Heart left ventricle (tissue), 16 donors: ENCODE results near the gene LYRM4. TPM values are rescaled to one million over a fixed set of nuclear protein-coding genes. Genes with fewer than 3 reads are reported as not detected.

Experiments
- ATAC-seq, 4 donors: fragments of 200-7000 bp; cut with Tn5 transposase; one replicate each; pipeline ENCODE4 v1.9.1; 2020 to 2022; ENCODE audit warnings: moderate library complexity in 4 of 4, mild to moderate bottlenecking in 3 of 4, moderate number of reproducible peaks in 1 of 4
- DNase-seq, 5 donors: peaks; one replicate each; pipeline ENCODE4 v3.0.0-alpha.2; 2020
- H3K27ac ChIP-seq, 12 donors: fragments of 200-600 bp; sonication (generic) in 4 of 12; one replicate each; pipeline versions ENCODE4 v1.5.0 to v1.8.0; 2016 to 2022; ENCODE audit warnings: mild to moderate bottlenecking in 2 of 12
- H3K27me3 ChIP-seq, 9 donors: fragments of 200-600 bp; sonication (generic) in 2 of 9; one replicate each; pipeline versions ENCODE4 v1.5.1 to v1.8.0; 2016 to 2022; ENCODE audit warnings: mild to moderate bottlenecking in 3 of 9
- H3K36me3 ChIP-seq, 9 donors: fragments of 200-600 bp; sonication (generic) in 2 of 9; one replicate each; pipeline versions ENCODE4 v1.5.0 to v1.8.0; 2018 to 2022; ENCODE audit warnings: mild to moderate bottlenecking in 2 of 9
- H3K4me1 ChIP-seq, 12 donors: fragments of 200-600 bp; sonication (generic) in 4 of 12; one replicate each; pipeline versions ENCODE4 v1.5.0 to v1.8.0; 2016 to 2022; ENCODE audit warnings: mild to moderate bottlenecking in 3 of 12
- H3K4me3 ChIP-seq, 12 donors: fragments of 200-600 bp; sonication (generic) in 4 of 12; one replicate each; pipeline versions ENCODE4 v1.5.0 to v1.8.0; 2017 to 2022; ENCODE audit warnings: mild to moderate bottlenecking in 9 of 12, moderate library complexity in 4 of 12
- H3K9me3 ChIP-seq, 12 donors: fragments of 200-600 bp; sonication (generic) in 4 of 12; one replicate each; pipeline versions ENCODE4 v1.5.0 to v1.8.0; 2016 to 2022; ENCODE audit warnings: mild to moderate bottlenecking in 1 of 12
- CTCF ChIP-seq, 12 donors: fragments of 200-600 bp; sonication (generic) in 4 of 12; IDR thresholded peaks; one replicate each; pipeline versions ENCODE4 v1.5.0 to v1.8.0; 2018 to 2022; ENCODE audit warnings: antibody characterized with exemption in 12 of 12, mild to moderate bottlenecking in 5 of 12
- POLR2A ChIP-seq, 2 donors: fragments of 450-650 bp; IDR thresholded peaks; one replicate each; pipeline ENCODE4 v1.6.1; 2017; ENCODE audit warnings: antibody characterized with exemption in 2 of 2, mild to moderate bottlenecking in 2 of 2, moderate library complexity in 2 of 2
- WGBS, 4 donors: extraction: QIAGEN DNeasy Blood & Tissue Kit in 2 of 4; methylation state at CpG; one replicate each; pipeline versions ENCODE4 v1.1.5 to v1.1.7; 2013 to 2018; 5-methylcytosine and 5-hydroxymethylcytosine counted together
- intact Hi-C, 10 donors: fragments of 100-400 bp; cut with DNase I; formaldehyde crosslinking; loops; one replicate each; pipeline versions ENCODE4 v1.11.1 to v1.14.2; 2022
- polyA plus RNA-seq, 2 donors: library from polyadenylated mRNA; stranded (reverse); fragments of 200-250 nt; gene quantifications; one replicate each; pipeline ENCODE4 v1.2.3, GENCODE V29; 2013
- total RNA-seq, 9 donors: library from RNA; depleted of rRNA in 2 of 9; stranded (reverse); fragments of >200 nt in 2 of 9; fragmentation: NEBNext Ultra II Directional in 3 of 9; extraction: Animal tissue kit (Norgen Biotek cat#: 25700) in 3 of 9; gene quantifications; one replicate each; pipeline versions ENCODE4 v1.1.0 to v1.2.4, GENCODE V29; 2016 to 2023
- donor health status: ischemic (EF 13 %, LVEDD 7.1; RV severe dilation, severe dysfunction).
- donor health status: healthy with polysubstance abuse.
- donor health status: DM: no; HTN: yes; CAD: no.
- donor health status: DM: no; HTN: no; CAD: no.
- donor health status: ischemic (EF 25% LVEDD 6.9; RV normal size, moderate dysfunction).
- donor health status: ischemic (EF 25% LVEDD 5.7; RV mildly dilated, moderate dysfunction).
- donor health status: healthy.
- donor health status: DM: yes; HTN: yes; CAD: no.
- donor health status: ischemic (EF 35%, LVEDD 5.7; RV mildly dilated, moderate dysfunction).
- donor health status: nonischemic (EF 11% LVEDD 7.7; RV severe dilation, severe dysfunction).
- donor health status: DM: yes; HTN: yes; CAD: no.
- donor health status: PGD.
- donor health status: ischemic (EF 29% LVEDD 5.4; RV normal size, mild dysfunction).
- donor health status: nonischemic (EF 23%, LVEDD 6.1; RV moderate dilation, normal function).

LYRM4 gene
- total and polyA plus RNA-seq, 11 donors = 18.8 to 39.7 (median 21.3) TPM

DNA sequence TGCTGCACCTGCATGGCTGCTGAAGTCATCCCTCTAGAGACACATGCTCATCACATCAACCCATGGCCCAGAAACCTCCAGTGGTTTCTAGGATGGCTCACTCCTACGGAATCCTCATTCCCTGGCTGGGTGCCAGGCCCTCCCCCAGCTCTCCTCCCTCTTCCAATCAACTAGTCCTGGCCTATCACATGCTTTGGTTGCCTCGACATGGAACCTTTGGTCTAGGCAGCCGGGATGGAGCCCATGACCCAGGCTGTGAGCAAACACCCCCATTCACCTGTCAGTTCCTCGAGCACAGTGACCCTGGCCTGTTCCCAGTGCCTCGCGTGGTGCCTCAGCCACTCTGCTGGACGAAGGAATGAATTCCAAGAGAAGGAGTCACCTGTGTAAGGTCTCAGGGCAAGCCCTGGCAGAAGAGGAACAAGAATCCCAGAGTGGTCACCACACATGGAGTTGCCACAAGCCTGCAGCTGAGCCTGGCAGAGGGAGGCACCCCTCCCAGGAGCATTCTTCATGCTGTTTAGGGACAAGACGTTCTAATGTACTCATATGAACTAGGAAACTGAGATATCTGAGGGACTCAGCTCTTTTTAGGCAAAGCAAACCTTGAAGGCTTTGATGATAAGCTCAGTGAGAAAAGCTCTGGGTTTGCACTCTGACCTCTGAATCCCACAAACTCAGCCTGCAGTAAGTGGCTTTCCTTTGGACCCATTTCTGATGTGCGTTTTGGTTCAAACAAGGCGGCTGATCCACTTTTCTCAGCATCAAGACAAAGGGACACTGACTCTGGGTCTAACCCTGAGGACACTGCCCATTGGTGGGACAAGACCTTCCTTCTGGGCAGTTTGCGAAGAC is 135.4 kb downstream of the LYRM4 start:
- 80 to 87% (median 87%) methylated on average over 8 to 11 of the region's 11 CpGs for WGBS, 4 donors
- DNase-seq (no peak), ATAC-seq (no peak)
- H3K9me3 ChIP-seq = no peaks in the 10 kb centered on the region
- TF ChIP-seq POLR2A (IDR thresholded peaks at IDR 0.05) (no peak), CTCF (IDR thresholded peaks at IDR 0.05) (no peak)
- H3K27me3 ChIP-seq = no peaks in the 10 kb centered on the region
- H3K4me3 ChIP-seq = no peak overlapping the region
- peaks cover 0 to 21% (median 0%) of the 10 kb centered on the region in 12 donors for H3K4me1 ChIP-seq
- H3K27ac ChIP-seq = no peak overlapping the region
- intact Hi-C loops = loop anchor here in 1 of 10 donors (5.0 kb wide), 1 partner anchor 63 kb away; no protein-coding TSS in a partner anchor
- no peaks in the 10 kb centered on the region for H3K36me3 ChIP-seq

GRCh38 chr6:5124526-5124925 is 136.2 kb downstream of the LYRM4 start:
- no peak for ATAC-seq
- no peaks in the 10 kb centered on the region for H3K36me3 ChIP-seq
- WGBS, 4 donors = 91 to 99% (median 94%) methylated on average over 5 to 8 of the region's 8 CpGs
- H3K9me3 ChIP-seq = no peaks in the 10 kb centered on the region
- no peaks in the 10 kb centered on the region for H3K27me3 ChIP-seq
- intact Hi-C loops = loop anchor here in 1 of 10 donors (5.0 kb wide), 1 partner anchor 42 kb away; no protein-coding TSS in a partner anchor
- DNase-seq = no peak
- H3K4me3 ChIP-seq = no peak overlapping the region
- TF ChIP-seq POLR2A (IDR thresholded peaks at IDR 0.05) (no peak), CTCF (IDR thresholded peaks at IDR 0.05) (no peak)
- H3K27ac ChIP-seq = no peak overlapping the region
- H3K4me1 ChIP-seq = peaks cover 0 to 19% (median 0%) of the 10 kb centered on the region in 12 donors

- H3K36me3 ChIP-seq = no peaks in the 10 kb centered on the region
- WGBS, 4 donors = 93 to 96% (median 96%) methylated on average over 20 of the region's 20 CpGs
- no peak for TF ChIP-seq CTCF (IDR thresholded peaks at IDR 0.05)
- DNase-seq (no peak), ATAC-seq (no peak)
- H3K27ac ChIP-seq = no peak overlapping the region
- H3K4me3 ChIP-seq = no peak overlapping the region
- no peaks in the 10 kb centered on the region for H3K9me3 ChIP-seq
- H3K27me3 ChIP-seq = no peaks in the 10 kb centered on the region
- peaks cover 0 to 19% (median 0%) of the 10 kb centered on the region in 12 donors for H3K4me1 ChIP-seq
- intact Hi-C loops = loop anchor here in 1 of 10 donors (5.0 kb wide), 1 partner anchor 41 kb away; no protein-coding TSS in a partner anchor
Measured at GRCh38 chr6:5123296-5124143, 137.2 kb downstream of the LYRM4 start.
